ES-I3 (cell line): ENCODE measurements around the gene DCBLD1.
"Not testable (repeated sequence)": the region's sequence is repeated elsewhere in the genome, so short reads cannot be mapped to it uniquely, and the experiment has no call there.

Experiments used
- H3K36me3 ChIP-seq: 2 replicates; pipeline ENCODE4 v1.6.1; 2013; ENCODE audit warnings: mild to moderate bottlenecking, low read length, control low read depth, moderate library complexity; ENCODE audit not compliant: insufficient read depth
- H3K4me1 ChIP-seq: 2 replicates; pipeline ENCODE4 v1.6.1; 2013; ENCODE audit warnings: mild to moderate bottlenecking, control low read depth, low read length; ENCODE audit not compliant: insufficient read depth
- H3K9ac ChIP-seq: 2 replicates; pipeline ENCODE4 v1.6.1; 2013; ENCODE audit warnings: low read depth, mild to moderate bottlenecking, low read length, moderate library complexity
- H3K9me3 ChIP-seq: 2 replicates; pipeline ENCODE4 v1.6.1; 2013; ENCODE audit warnings: mild to moderate bottlenecking, low read length, moderate library complexity; ENCODE audit not compliant: control insufficient read depth, insufficient read depth

The DCBLD1 gene

GRCh38 chr6:117463762-117464665 is 18.5 kb upstream of the DCBLD1 start:
- no peaks in the 10 kb centered on the region for H3K4me1 ChIP-seq
- no peak overlapping the region for H3K9ac ChIP-seq
- H3K9me3 ChIP-seq, result no peaks in the 10 kb centered on the region
- H3K36me3 ChIP-seq, result no peaks in the 10 kb centered on the region

- Histone ChIP-seq H3K36me3 (no peaks in the 10 kb centered on the region), H3K9me3 (no peaks in the 10 kb centered on the region), H3K9ac (no peak overlapping the region), H3K4me1 (no peaks in the 10 kb centered on the region)
Measured at GRCh38 chr6:117464700-117465099, 17.8 kb upstream of the DCBLD1 start.

GRCh38 chr6:117465691-117466090 is 16.8 kb upstream of the DCBLD1 start:
- no peaks in the 10 kb centered on the region for H3K9me3 ChIP-seq
- H3K9ac ChIP-seq, result no peak overlapping the region
- H3K4me1 ChIP-seq, result no peaks in the 10 kb centered on the region
- no peaks in the 10 kb centered on the region for H3K36me3 ChIP-seq

- H3K9ac ChIP-seq, result no peak overlapping the region
- no peaks in the 10 kb centered on the region for H3K4me1 ChIP-seq
- no peaks in the 10 kb centered on the region for H3K36me3 ChIP-seq
- no peaks in the 10 kb centered on the region for H3K9me3 ChIP-seq
Measured at GRCh38 chr6:117467876-117468275, 14.6 kb upstream of the DCBLD1 start.

GRCh38 chr6:117468527-117468926 is 13.9 kb upstream of the DCBLD1 start:
- not testable (repeated sequence) for H3K9me3 ChIP-seq, H3K9ac ChIP-seq, H3K36me3 ChIP-seq

GRCh38 chr6:117469356-117469755 is 13.1 kb upstream of the DCBLD1 start:
- Histone ChIP-seq H3K9ac (no peak overlapping the region), H3K36me3 (no peaks in the 10 kb centered on the region), H3K4me1 (no peaks in the 10 kb centered on the region), H3K9me3 (no peaks in the 10 kb centered on the region)

More at GRCh38 chr6:117468527-117468926, 13.9 kb upstream of the DCBLD1 start:
- not testable (repeated sequence) for H3K4me1 ChIP-seq

- Histone ChIP-seq H3K9ac (no peak overlapping the region), H3K9me3 (no peaks in the 10 kb centered on the region; the same call in 1 of the 2 replicates), H3K4me1 (no peaks in the 10 kb centered on the region), H3K36me3 (no peaks in the 10 kb centered on the region)
Measured at GRCh38 chr6:117469791-117470190, 12.7 kb upstream of the DCBLD1 start.

GRCh38 chr6:117472667-117473066 is 9.8 kb upstream of the DCBLD1 start:
- H3K36me3 ChIP-seq, result no peaks in the 10 kb centered on the region
- H3K9ac ChIP-seq, result no peak overlapping the region
- H3K9me3 ChIP-seq, result no peaks in the 10 kb centered on the region; the same call in 1 of the 2 replicates
- H3K4me1 ChIP-seq, result no peaks in the 10 kb centered on the region

GRCh38 chr6:117473401-117473800 is 9.1 kb upstream of the DCBLD1 start:
- Histone ChIP-seq H3K9me3 (no peaks in the 10 kb centered on the region; the same call in 1 of the 2 replicates), H3K4me1 (no peaks in the 10 kb centered on the region), H3K9ac (no peak overlapping the region), H3K36me3 (no peaks in the 10 kb centered on the region)

- Histone ChIP-seq H3K9ac (no peak overlapping the region), H3K4me1 (no peaks in the 10 kb centered on the region; the same call in 1 of the 2 replicates), H3K36me3 (no peaks in the 10 kb centered on the region), H3K9me3 (no peaks in the 10 kb centered on the region; the same call in 1 of the 2 replicates)
Measured at GRCh38 chr6:117477988-117478852, 4.3 kb upstream of the DCBLD1 start.

- H3K9ac ChIP-seq, result no peak overlapping the region
Measured at GRCh38 chr6:117478853-117479231, 3.6 kb upstream of the DCBLD1 start.

GRCh38 chr6:117480651-117481050 is 1.8 kb upstream of the DCBLD1 start:
- no peaks in the 10 kb centered on the region for H3K36me3 ChIP-seq
- H3K9ac ChIP-seq, result no peak overlapping the region
- no peaks in the 10 kb centered on the region for H3K9me3 ChIP-seq
- H3K4me1 ChIP-seq, result no peaks in the 10 kb centered on the region; the same call in 1 of the 2 replicates

More at GRCh38 chr6:117478853-117479231, 3.6 kb upstream of the DCBLD1 start:
- no peaks in the 10 kb centered on the region for H3K36me3 ChIP-seq
- no peaks in the 10 kb centered on the region; the same call in 1 of the 2 replicates for H3K9me3 ChIP-seq
- no peaks in the 10 kb centered on the region; the same call in 1 of the 2 replicates for H3K4me1 ChIP-seq

- no peaks in the 10 kb centered on the region for H3K36me3 ChIP-seq
- H3K4me1 ChIP-seq, result no peaks in the 10 kb centered on the region; the same call in 1 of the 2 replicates
- no peaks in the 10 kb centered on the region; the same call in 1 of the 2 replicates for H3K9me3 ChIP-seq
- H3K9ac ChIP-seq, result peak overlapping the region; percentile 94; the same call in 1 of the 2 replicates
Measured at GRCh38 chr6:117481278-117481925, 1.1 kb upstream of the DCBLD1 start.

- H3K4me1 ChIP-seq, result no peaks in the 10 kb centered on the region; the same call in 1 of the 2 replicates
- no peaks in the 10 kb centered on the region for H3K36me3 ChIP-seq
- H3K9ac ChIP-seq, result peak overlapping the region; percentile 94; the same call in 1 of the 2 replicates
- peaks cover 1% of the 10 kb centered on the region; the same call in 1 of the 2 replicates for H3K9me3 ChIP-seq
Measured at GRCh38 chr6:117481926-117482239, 591 bp upstream of the DCBLD1 start.
